HCT116 (cell line): ENCODE measurements around the gene BTBD16. TPM values are rescaled to one million over a fixed set of nuclear protein-coding genes. Genes with fewer than 3 reads are reported as not detected.

Experiments used
- ATAC-seq: fragments of 200-7000 bp; cut with Tn5 transposase; 2 replicates; pipeline ENCODE4 v1.9.1; 2020; ENCODE audit warnings: mild to moderate bottlenecking, moderate library complexity
- BruUV-seq: library from RNA; stranded (reverse); fragments of 400-500 nt; replicated peaks from 2 replicates; lab custom pipeline; 2021; lab: Mats Ljungman, UMichigan
- CTCF ChIA-PET: fragments of 300-600 bp; sonication (Branson Sonifier 250); formaldehyde crosslinking; loops from one replicate; lab custom pipeline; 2021; ENCODE audit warnings: antibody characterized with exemption; lab: Charles Lee
- POLR2A ChIA-PET: fragments of 300-600, 350-600 bp; sonication (Branson Sonifier 250); formaldehyde crosslinking; loops from one replicate; lab custom pipeline; 2021; ENCODE audit warnings: antibody characterized with exemption; lab: Charles Lee
- RAD21 ChIA-PET, 2 experiments: fragments of 300-600 bp; sonication (Branson Sonifier 250); formaldehyde crosslinking; loops; one replicate each; lab custom pipeline; 2023; ENCODE audit warnings: low total read pairs in 2 of 2; ENCODE audit not compliant: uncharacterized antibody in 2 of 2, unreplicated experiment in 2 of 2, low non-redundant PET in 1 of 2; lab: Charles Lee
- DNase-seq: peaks from one replicate; pipeline ENCODE4 v3.0.0-alpha.2; 2010; ENCODE audit warnings: low read depth, low spot score
- H2AFZ ChIP-seq: fragments of 200-600 bp; shearing (Covaris generic), sonication (generic); 2 replicates; pipeline ENCODE4 v1.6.1; 2017; ENCODE audit warnings: low read depth, mixed run types, mixed read lengths, antibody characterized with exemption, low read length; ENCODE audit not compliant: poor library complexity, severe bottlenecking
- H3K27ac ChIP-seq: 2 replicates; pipeline ENCODE4 v1.5.1; 2012; ENCODE audit warnings: low read depth, low read length
- H3K27me3 ChIP-seq: fragments of 200-600 bp; sonication (generic); 2 replicates; pipeline ENCODE4 v1.6.1; 2016; ENCODE audit warnings: mixed run types, low read length, mixed read lengths; ENCODE audit not compliant: insufficient read depth
- H3K36me3 ChIP-seq, 2 experiments: fragments of 200-500 bp in 1 of 2; fragments of 200-600 bp in 1 of 2; sonication (Bioruptor generic) in 1 of 2; sonication (generic) in 1 of 2; 2 replicates each; pipeline versions ENCODE4 v1.5.1 to v1.6.1; 2014 to 2016; ENCODE audit warnings: low read length in 2 of 2, inconsistent platforms in 1 of 2, mixed read lengths in 1 of 2, mixed run types in 1 of 2; ENCODE audit not compliant: insufficient read depth in 2 of 2, control insufficient read depth in 1 of 2
- H3K4me1 ChIP-seq, 2 experiments: fragments of 200-600 bp in 1 of 2; sonication (generic) in 1 of 2; 2 replicates each; pipeline versions ENCODE4 v1.5.1 to v1.6.1; 2012 to 2017; ENCODE audit warnings: low read length in 2 of 2, inconsistent platforms in 1 of 2, mild to moderate bottlenecking in 1 of 2, mixed read lengths in 1 of 2, mixed run types in 1 of 2, moderate library complexity in 1 of 2; ENCODE audit not compliant: insufficient read depth in 2 of 2, control insufficient read depth in 1 of 2
- H3K4me2 ChIP-seq: fragments of 200-600 bp; sonication (generic); 2 replicates; pipeline ENCODE4 v1.6.1; 2017; ENCODE audit warnings: mixed run types, low read length, mixed read lengths
- H3K4me3 ChIP-seq, 2 experiments: fragments of 200-600 bp in 1 of 2; sonication (generic) in 1 of 2; replicated peaks in 1 of 2; 2 replicates each; pipeline ENCODE4 v1.5.1; 2011 to 2016; ENCODE audit warnings: low read length in 2 of 2, control low read depth in 1 of 2, low read depth in 1 of 2, mild to moderate bottlenecking in 1 of 2, mixed read lengths in 1 of 2, mixed run types in 1 of 2
- H3K79me2 ChIP-seq: fragments of 200-600 bp; sonication (generic); 2 replicates; pipeline ENCODE4 v1.6.1; 2017; ENCODE audit warnings: mild to moderate bottlenecking, mixed run types, low read length, moderate library complexity, mixed read lengths; ENCODE audit not compliant: insufficient read depth
- H3K9ac ChIP-seq: fragments of 200-600 bp; sonication (generic); 2 replicates; pipeline ENCODE4 v1.6.1; 2016; ENCODE audit warnings: low read length, mixed read lengths
- H3K9me2 ChIP-seq: fragments of 200-600 bp; sonication (generic), shearing (Covaris generic); 2 replicates; pipeline ENCODE4 v1.6.1; 2017; ENCODE audit warnings: mixed run types, mild to moderate bottlenecking, moderate library complexity; ENCODE audit not compliant: insufficient read depth
- H3K9me3 ChIP-seq, 2 experiments: fragments of 200-500 bp in 1 of 2; fragments of 200-600 bp in 1 of 2; sonication (Bioruptor generic) in 1 of 2; sonication (generic) in 1 of 2; 2 replicates each; pipeline ENCODE4 v1.6.1; 2014 to 2017; ENCODE audit warnings: low read length in 2 of 2, mixed read lengths in 2 of 2, inconsistent platforms in 1 of 2, low read depth in 1 of 2, mild to moderate bottlenecking in 1 of 2, mixed run types in 1 of 2, moderate library complexity in 1 of 2; ENCODE audit not compliant: control insufficient read depth in 1 of 2, insufficient read depth in 1 of 2
- H4K20me1 ChIP-seq: fragments of 200-600 bp; sonication (generic), shearing (Covaris generic); 2 replicates; pipeline ENCODE4 v1.6.1; 2017; ENCODE audit warnings: mixed run types, mild to moderate bottlenecking, moderate library complexity; ENCODE audit not compliant: insufficient read depth
- ATF3 ChIP-seq: IDR thresholded peaks from 2 replicates; pipeline ENCODE4 v1.6.1; 2012
- CBX3 ChIP-seq: IDR thresholded peaks from 2 replicates; pipeline ENCODE4 v1.6.1; 2012; ENCODE audit warnings: low read depth
- CEBPB ChIP-seq: IDR thresholded peaks from 2 replicates; pipeline ENCODE4 v1.6.1; 2012; ENCODE audit warnings: low read depth
- CTCF ChIP-seq, 3 experiments: fragments of 200-600 bp in 1 of 3; sonication (generic) in 1 of 3; IDR thresholded peaks in 2 of 3; conservative IDR thresholded peaks in 1 of 3; 2 replicates each; pipeline ENCODE4 v1.5.1; 2012 to 2017; ENCODE audit warnings: low read depth in 2 of 3, low read length in 2 of 3, antibody characterized with exemption in 1 of 3, borderline replicate concordance in 1 of 3, control low read depth in 1 of 3, mild to moderate bottlenecking in 1 of 3, mixed read lengths in 1 of 3, mixed run types in 1 of 3, moderate library complexity in 1 of 3; ENCODE audit not compliant: insufficient read depth in 1 of 3
- EGR1 ChIP-seq: IDR thresholded peaks from 2 replicates; pipeline ENCODE4 v1.6.1; 2012; ENCODE audit warnings: low read depth
- ELF1 ChIP-seq: IDR thresholded peaks from 2 replicates; pipeline ENCODE4 v1.6.1; 2012; ENCODE audit warnings: low read depth, borderline replicate concordance
- EZH2 ChIP-seq: fragments of 200-600 bp; sonication (generic); IDR thresholded peaks from 2 replicates; pipeline ENCODE4 v1.6.1; 2017; ENCODE audit warnings: antibody characterized with exemption, mixed run types
- EZH2phosphoT487 ChIP-seq: fragments of 200-600 bp; IDR thresholded peaks from 2 replicates; pipeline ENCODE4 v1.6.1; 2018; ENCODE audit warnings: antibody characterized with exemption, borderline replicate concordance
- FOSL1 ChIP-seq: IDR thresholded peaks from 2 replicates; pipeline ENCODE4 v1.6.1; 2012; ENCODE audit warnings: low read depth
- MAX ChIP-seq: IDR thresholded peaks from 2 replicates; pipeline ENCODE4 v1.6.1; 2012
- POLR2A ChIP-seq: IDR thresholded peaks from 2 replicates; pipeline ENCODE4 v1.7.0; 2011; ENCODE audit warnings: borderline replicate concordance; ENCODE audit not compliant: insufficient read depth, insufficient read length; ENCODE audit errors: extremely low read depth
- POLR2AphosphoS5 ChIP-seq: IDR thresholded peaks from 2 replicates; pipeline ENCODE4 v1.6.1; 2011; ENCODE audit warnings: mild to moderate bottlenecking, low read depth, low read length, moderate library complexity
- RAD21 ChIP-seq: IDR thresholded peaks from 2 replicates; pipeline ENCODE4 v1.6.1; 2012; ENCODE audit warnings: low read depth, mild to moderate bottlenecking
- SIN3A ChIP-seq: IDR thresholded peaks from 2 replicates; pipeline ENCODE4 v1.6.1; 2012; ENCODE audit warnings: low read depth
- SP1 ChIP-seq: IDR thresholded peaks from 2 replicates; pipeline ENCODE4 v1.6.1; 2012; ENCODE audit warnings: low read depth
- SRF ChIP-seq: IDR thresholded peaks from 2 replicates; pipeline ENCODE4 v1.6.1; 2012; ENCODE audit warnings: low read depth
- ZFX ChIP-seq: fragments of 450-650 bp; IDR thresholded peaks from 2 replicates; pipeline ENCODE4 v1.6.1; 2017
- ZNF274 ChIP-seq: fragments of 200-500 bp; sonication (Bioruptor generic); IDR thresholded peaks from 2 replicates; pipeline ENCODE4 v1.6.1; 2014; ENCODE audit warnings: mild to moderate bottlenecking, low read depth, low read length, inconsistent platforms
- intact Hi-C: fragments of 100-400 bp; cut with micrococcal nuclease; formaldehyde crosslinking; loops from 2 replicates; pipeline ENCODE4 v1.10.0; 2022
- total RNA-seq: library from RNA; stranded (reverse); gene quantifications from one replicate; pipeline ENCODE4 v1.2.1, GENCODE V29; 2021; ENCODE audit not compliant: unreplicated experiment
- TF ChIP-seq, protein P1 (sequence below): IDR thresholded peaks from 2 replicates; pipeline ENCODE4 v1.6.1; 2012; ENCODE audit warnings: low read depth
- TF ChIP-seq, protein P2 (sequence below): IDR thresholded peaks from 2 replicates; pipeline ENCODE4 v1.6.1; 2011; ENCODE audit warnings: mild to moderate bottlenecking, low read length, moderate library complexity; ENCODE audit not compliant: insufficient replicate concordance; ENCODE audit errors: extremely low read depth

Gene BTBD16
- total RNA-seq, 1 experiment from 2014 or later, result 0.27 TPM

DNA sequence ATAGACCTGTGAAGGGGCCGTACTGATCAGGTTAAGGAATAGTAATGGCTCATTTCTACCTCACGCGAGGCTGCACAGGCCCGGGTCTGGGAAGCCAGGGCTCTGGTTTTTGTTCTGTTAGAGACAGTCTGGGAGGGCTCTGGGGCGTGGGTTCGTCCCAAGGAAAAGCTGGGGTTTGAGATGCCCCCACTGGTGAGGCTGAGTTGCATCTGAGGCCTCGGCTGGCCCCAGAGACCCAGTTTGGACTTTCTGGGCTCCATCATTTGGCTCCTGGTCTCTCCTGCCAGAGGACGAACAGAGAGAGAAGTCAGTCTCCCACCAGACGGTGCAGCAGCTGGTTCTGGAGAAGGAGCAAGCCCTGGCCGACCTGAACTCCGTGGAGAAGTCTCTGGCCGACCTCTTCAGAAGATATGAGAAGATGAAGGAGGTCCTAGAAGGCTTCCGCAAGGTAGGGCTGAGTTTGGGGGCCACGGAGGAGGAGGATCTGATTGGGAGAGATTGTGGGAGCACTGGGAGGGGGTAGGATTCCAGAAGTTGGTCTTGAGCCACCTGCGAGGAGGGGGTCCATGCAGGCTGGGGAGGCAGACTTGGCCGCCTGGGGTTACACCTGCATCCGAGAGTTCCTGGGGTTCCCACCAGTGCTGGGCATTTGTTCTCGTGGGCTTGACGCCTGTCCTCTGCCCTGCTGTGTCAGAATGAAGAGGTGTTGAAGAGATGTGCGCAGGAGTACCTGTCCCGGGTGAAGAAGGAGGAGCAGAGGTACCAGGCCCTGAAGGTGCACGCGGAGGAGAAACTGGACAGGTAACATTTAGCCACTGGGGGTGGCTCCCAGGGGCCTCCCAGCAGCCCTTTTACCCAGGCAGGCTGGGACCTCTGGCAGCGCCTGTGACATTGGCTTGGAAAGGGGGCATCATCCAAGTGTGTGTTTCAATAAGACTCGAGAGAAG lies 22.5 kb upstream of the BTBD16 start:
- intact Hi-C loops, result no loop called here
- H3K4me3 ChIP-seq, result no peak overlapping the region
- DNase-seq (no peak), ATAC-seq (no peak)
- ChIA-PET CTCF (no interaction called here), POLR2A (no interaction called here), RAD21 (no interaction called here)
- no peak for TF ChIP-seq CEBPB
- TF ChIP-seq, protein P1, sequence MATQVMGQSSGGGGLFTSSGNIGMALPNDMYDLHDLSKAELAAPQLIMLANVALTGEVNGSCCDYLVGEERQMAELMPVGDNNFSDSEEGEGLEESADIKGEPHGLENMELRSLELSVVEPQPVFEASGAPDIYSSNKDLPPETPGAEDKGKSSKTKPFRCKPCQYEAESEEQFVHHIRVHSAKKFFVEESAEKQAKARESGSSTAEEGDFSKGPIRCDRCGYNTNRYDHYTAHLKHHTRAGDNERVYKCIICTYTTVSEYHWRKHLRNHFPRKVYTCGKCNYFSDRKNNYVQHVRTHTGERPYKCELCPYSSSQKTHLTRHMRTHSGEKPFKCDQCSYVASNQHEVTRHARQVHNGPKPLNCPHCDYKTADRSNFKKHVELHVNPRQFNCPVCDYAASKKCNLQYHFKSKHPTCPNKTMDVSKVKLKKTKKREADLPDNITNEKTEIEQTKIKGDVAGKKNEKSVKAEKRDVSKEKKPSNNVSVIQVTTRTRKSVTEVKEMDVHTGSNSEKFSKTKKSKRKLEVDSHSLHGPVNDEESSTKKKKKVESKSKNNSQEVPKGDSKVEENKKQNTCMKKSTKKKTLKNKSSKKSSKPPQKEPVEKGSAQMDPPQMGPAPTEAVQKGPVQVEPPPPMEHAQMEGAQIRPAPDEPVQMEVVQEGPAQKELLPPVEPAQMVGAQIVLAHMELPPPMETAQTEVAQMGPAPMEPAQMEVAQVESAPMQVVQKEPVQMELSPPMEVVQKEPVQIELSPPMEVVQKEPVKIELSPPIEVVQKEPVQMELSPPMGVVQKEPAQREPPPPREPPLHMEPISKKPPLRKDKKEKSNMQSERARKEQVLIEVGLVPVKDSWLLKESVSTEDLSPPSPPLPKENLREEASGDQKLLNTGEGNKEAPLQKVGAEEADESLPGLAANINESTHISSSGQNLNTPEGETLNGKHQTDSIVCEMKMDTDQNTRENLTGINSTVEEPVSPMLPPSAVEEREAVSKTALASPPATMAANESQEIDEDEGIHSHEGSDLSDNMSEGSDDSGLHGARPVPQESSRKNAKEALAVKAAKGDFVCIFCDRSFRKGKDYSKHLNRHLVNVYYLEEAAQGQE, result no peak
- TF ChIP-seq, protein P2, sequence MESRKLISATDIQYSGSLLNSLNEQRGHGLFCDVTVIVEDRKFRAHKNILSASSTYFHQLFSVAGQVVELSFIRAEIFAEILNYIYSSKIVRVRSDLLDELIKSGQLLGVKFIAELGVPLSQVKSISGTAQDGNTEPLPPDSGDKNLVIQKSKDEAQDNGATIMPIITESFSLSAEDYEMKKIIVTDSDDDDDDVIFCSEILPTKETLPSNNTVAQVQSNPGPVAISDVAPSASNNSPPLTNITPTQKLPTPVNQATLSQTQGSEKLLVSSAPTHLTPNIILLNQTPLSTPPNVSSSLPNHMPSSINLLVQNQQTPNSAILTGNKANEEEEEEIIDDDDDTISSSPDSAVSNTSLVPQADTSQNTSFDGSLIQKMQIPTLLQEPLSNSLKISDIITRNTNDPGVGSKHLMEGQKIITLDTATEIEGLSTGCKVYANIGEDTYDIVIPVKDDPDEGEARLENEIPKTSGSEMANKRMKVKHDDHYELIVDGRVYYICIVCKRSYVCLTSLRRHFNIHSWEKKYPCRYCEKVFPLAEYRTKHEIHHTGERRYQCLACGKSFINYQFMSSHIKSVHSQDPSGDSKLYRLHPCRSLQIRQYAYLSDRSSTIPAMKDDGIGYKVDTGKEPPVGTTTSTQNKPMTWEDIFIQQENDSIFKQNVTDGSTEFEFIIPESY, result no peak
- TF ChIP-seq ZFX, result no peak
- TF ChIP-seq SIN3A, result no peak
- TF ChIP-seq EGR1, result no peak
- no peak for TF ChIP-seq POLR2A
- no peak for TF ChIP-seq FOSL1
- no peak for TF ChIP-seq EZH2
- no peak for TF ChIP-seq EZH2phosphoT487
- no peak for TF ChIP-seq RAD21
- no peak for TF ChIP-seq SP1
- no peak for TF ChIP-seq POLR2AphosphoS5
- no peak for TF ChIP-seq ATF3
- no peak for TF ChIP-seq SRF
- no peak for TF ChIP-seq ZNF274
- no peak for TF ChIP-seq ELF1
- TF ChIP-seq CTCF (IDR thresholded peaks at IDR 0.05 in 2 of 3, conservative IDR thresholded peaks at IDR 0.05 in 1 of 3; ENCODE audit: borderline replicate concordance in 1 of 3, insufficient read depth in 1 of 3, low read depth in 2 of 3, low read length in 2 of 3), result no peak
- no peak for TF ChIP-seq CBX3
- no peak for TF ChIP-seq MAX
- H3K9ac ChIP-seq, result no peak overlapping the region
- no peaks in the 10 kb centered on the region for H3K9me2 ChIP-seq
- no peak overlapping the region for H2AFZ ChIP-seq
- no peaks in the 10 kb centered on the region for H4K20me1 ChIP-seq
- H3K79me2 ChIP-seq, result no peaks in the 10 kb centered on the region
- no peaks in the 10 kb centered on the region for H3K4me1 ChIP-seq
- H3K9me3 ChIP-seq, result no peaks in the 10 kb centered on the region
- no peaks in the 10 kb centered on the region for H3K36me3 ChIP-seq
- H3K4me2 ChIP-seq, result no peak overlapping the region
- H3K27me3 ChIP-seq, result no peaks in the 10 kb centered on the region
- H3K27ac ChIP-seq, result no peak overlapping the region
- no TSS peak for BruUV-seq
